Mucosa of descending colon (tissue), 3 donors: ENCODE measurements around the gene OR2W1. TPM values are rescaled to one million over a fixed set of nuclear protein-coding genes. Genes with fewer than 3 reads are reported as not detected.

ENCODE experiments used
- ATAC-seq: fragments of 200-7000 bp; cut with Tn5 transposase; one replicate; pipeline ENCODE4 v1.9.1; 2020; ENCODE audit warnings: mild to moderate bottlenecking, moderate library complexity
- DNase-seq, 3 donors: peaks; one replicate each; pipeline ENCODE4 v3.0.0-alpha.2; 2020
- H3K36me3 ChIP-seq: fragments of 200-600 bp; one replicate; pipeline ENCODE4 v1.8.0; 2021; ENCODE audit warnings: low read depth, mild to moderate bottlenecking
- H3K4me1 ChIP-seq: fragments of 200-600 bp; one replicate; pipeline ENCODE4 v1.8.0; 2021; ENCODE audit warnings: low read depth, mild to moderate bottlenecking
- H3K4me3 ChIP-seq: fragments of 200-600 bp; one replicate; pipeline ENCODE4 v1.8.0; 2021; ENCODE audit warnings: mild to moderate bottlenecking
- H3K9me3 ChIP-seq: fragments of 200-600 bp; one replicate; pipeline ENCODE4 v1.8.0; 2021; ENCODE audit warnings: mild to moderate bottlenecking
- CTCF ChIP-seq: fragments of 200-600 bp; IDR thresholded peaks from one replicate; pipeline ENCODE4 v1.8.0; 2022; ENCODE audit warnings: antibody characterized with exemption, mild to moderate bottlenecking
- intact Hi-C, 2 donors: fragments of 100-400 bp; cut with DNase I in 1 of 2; cut with micrococcal nuclease in 1 of 2; formaldehyde crosslinking; loops; one replicate each; pipeline versions ENCODE4 v1.11.0 to v1.11.1; 2022; cut with DNase I, micrococcal nuclease
- long read RNA-seq, 2 donors: library from polyadenylated mRNA; unstranded; transcript quantifications; one replicate each; pipeline ENCODE4 v2.0.0, GENCODE V29; 2019 to 2021
- total RNA-seq, 3 donors: library from RNA; stranded (reverse); fragmentation: NEBNext Ultra II Directional in 2 of 3; extraction: Animal tissue kit (Norgen Biotek cat#: 25700) in 2 of 3; gene quantifications; one replicate each; pipeline versions ENCODE4 v1.2.1 to v1.2.4, GENCODE V29; 2021 to 2023
- donor health status: DM: no; HTN: no; CAD: no; lungs with moderate emphysema.
- donor health status: DM: no; HTN: no; CAD: no.
- donor health status: DM: no; HTN: yes; CAD: no.

The OR2W1 gene
- not detected for total RNA-seq
- long read RNA-seq, donor 1 = 0 reads
- long read RNA-seq, donor 2 = 0 reads

GRCh38 chr6:29045075-29045474 is at the start of gene OR2W1:
Gene OR2W1, minus strand, starts transcription at chr6:29045175. Its CDS starts 0 bp downstream, at chr6:29045175.
- Histone ChIP-seq H3K4me3 (no peak within 1 kb of the TSS), H3K9me3 (no peaks in the 10 kb centered on the region), H3K4me1 (no peaks in the 10 kb centered on the region), H3K36me3 (no peaks in the 10 kb centered on the region)
- intact Hi-C loops = no loop called here
- DNase-seq (no peak), ATAC-seq (no peak)
- TF ChIP-seq CTCF = no peak

GRCh38 chr6:29092957-29093356 is 48.0 kb upstream of the OR2W1 start:
- no peak overlapping the region for H3K4me3 ChIP-seq
- no peaks in the 10 kb centered on the region for H3K9me3 ChIP-seq
- intact Hi-C loops = no loop called here
- DNase-seq (no peak), ATAC-seq (no peak)
- H3K36me3 ChIP-seq = no peaks in the 10 kb centered on the region
- no peak for TF ChIP-seq CTCF
- no peaks in the 10 kb centered on the region for H3K4me1 ChIP-seq

DNA sequence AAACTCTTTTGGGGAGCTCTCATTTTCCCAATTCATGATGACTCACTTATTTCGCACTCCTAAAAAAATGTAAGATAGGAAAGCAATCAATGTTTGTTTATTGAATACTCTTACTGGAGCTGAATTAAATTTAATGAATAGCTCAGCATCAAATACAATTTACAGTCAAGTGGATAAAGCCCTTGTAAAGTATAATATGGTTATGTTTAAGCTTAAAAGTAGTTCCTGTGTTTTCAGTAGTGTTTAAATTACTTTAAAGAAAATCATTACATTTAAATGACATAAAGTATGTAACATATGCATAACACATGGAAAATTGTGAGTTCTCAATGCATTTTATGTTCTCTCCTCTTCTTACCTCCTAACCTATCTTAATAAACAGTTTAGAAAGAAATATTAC is 42.2 kb upstream of the OR2W1 start, which contains the start of gene OR2B3:
Gene OR2B3, minus strand, starts transcription at position 101 of the 400 bp plus-strand sequence. Its CDS starts 65 bp downstream, at position 36.
- no peak for DNase-seq
- Histone ChIP-seq H3K4me3 (no peak within 1 kb of the TSS), H3K9me3 (no peaks in the 10 kb centered on the region), H3K36me3 (no peaks in the 10 kb centered on the region), H3K4me1 (no peaks in the 10 kb centered on the region)
- no peak for TF ChIP-seq CTCF
- no peak for ATAC-seq
- intact Hi-C loops = no loop called here

DNA sequence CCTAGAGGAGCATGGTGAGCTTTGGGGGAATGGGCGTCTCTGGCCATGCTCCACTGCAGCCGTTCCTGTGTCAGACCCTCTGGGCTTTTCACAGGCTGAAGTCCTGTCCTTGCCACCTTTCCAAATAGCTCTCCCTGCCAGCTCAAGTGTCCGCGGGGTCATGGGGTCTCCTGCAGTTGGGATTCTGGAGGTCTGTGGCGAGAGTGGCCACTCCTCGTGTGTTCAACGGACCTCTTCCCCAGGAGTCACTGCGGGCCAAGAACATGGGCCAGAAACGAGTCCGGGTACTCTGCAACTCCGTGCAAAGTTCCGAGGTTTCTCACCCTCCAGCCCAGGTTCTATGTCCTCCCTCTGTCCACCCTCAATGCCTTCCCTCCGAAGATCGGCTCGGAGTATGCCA is 37.5 kb upstream of the OR2W1 start:
- DNase-seq = no peak
- ATAC-seq = no peak
- Histone ChIP-seq H3K4me3 (no peak overlapping the region), H3K9me3 (no peaks in the 10 kb centered on the region), H3K36me3 (no peaks in the 10 kb centered on the region), H3K4me1 (no peaks in the 10 kb centered on the region)
- intact Hi-C loops = no loop called here
- TF ChIP-seq CTCF = no peak

GRCh38 chr6:29081312-29081711 is 36.3 kb upstream of the OR2W1 start:
- intact Hi-C loops = no loop called here
- ATAC-seq (no peak), DNase-seq (no peak)
- no peaks in the 10 kb centered on the region for H3K4me1 ChIP-seq
- H3K9me3 ChIP-seq = no peaks in the 10 kb centered on the region
- no peak for TF ChIP-seq CTCF
- no peaks in the 10 kb centered on the region for H3K36me3 ChIP-seq
- H3K4me3 ChIP-seq = no peak overlapping the region

DNA sequence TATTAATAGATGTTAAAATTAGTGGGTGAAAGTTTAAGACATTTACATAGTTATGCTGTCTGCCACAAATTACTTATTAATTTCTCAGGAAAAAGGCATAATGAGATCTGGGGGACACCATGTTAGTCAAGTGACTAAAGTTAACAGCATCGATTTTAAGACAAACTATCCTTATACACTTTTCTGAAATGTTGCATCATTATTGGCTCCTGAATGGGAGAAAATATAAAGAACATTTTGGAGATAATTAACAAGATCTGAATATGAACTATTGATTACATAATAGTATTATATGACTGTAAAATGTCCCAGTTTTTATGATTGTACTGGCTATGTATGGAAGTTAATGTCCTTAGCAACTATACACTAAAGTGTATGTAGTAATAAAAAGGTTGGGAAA is 34.2 kb upstream of the OR2W1 start:
- no peaks in the 10 kb centered on the region for H3K36me3 ChIP-seq
- no peak overlapping the region for H3K4me3 ChIP-seq
- intact Hi-C loops = no loop called here
- no peak for TF ChIP-seq CTCF
- no peaks in the 10 kb centered on the region for H3K9me3 ChIP-seq
- H3K4me1 ChIP-seq = no peaks in the 10 kb centered on the region
- no peak for DNase-seq
- ATAC-seq = no peak
